ENCODE measurements around the gene FBXL20. TPM values are rescaled to one million over a fixed set of nuclear protein-coding genes. Genes with fewer than 3 reads are reported as not detected.

FBXL20 gene
- total and polyA plus RNA-seq, 9 of the 15 experiments (the other 6 are each of a cell fraction or from before 2014, with no cell fraction given) = 1.8 to 15.1 (median 5.6) TPM

- intact Hi-C loops (cut with micrococcal nuclease) = loop anchor here (5.0 kb wide), 2 partner anchors 47 to 132 kb away; no protein-coding TSS in a partner anchor
- WGBS (ENCODE audit: insufficient coverage, low coverage, missing lambda C conversion rate) = 31% methylated on average over 6 of the region's 6 CpGs
- no peaks in the 10 kb centered on the region for H3K9me3 ChIP-seq (replicated peaks; ENCODE audit: control insufficient read depth, insufficient read depth, low read depth, low read length)
- TF ChIP-seq ZNF263 (CRISPR knock-in tag; IDR thresholded peaks at IDR 0.05; ENCODE audit: borderline replicate concordance) = no peak
- no peak for TF ChIP-seq ZBTB11 (CRISPR knock-in tag; IDR thresholded peaks at IDR 0.05)
- no peak for TF ChIP-seq MTA2 (IDR thresholded peaks at IDR 0.05; ENCODE audit: low read depth)
- no peak for TF ChIP-seq TRIM28 (IDR thresholded peaks at IDR 0.05)
- TF ChIP-seq ZFP1 (CRISPR knock-in tag; IDR thresholded peaks at IDR 0.05) = no peak
- TF ChIP-seq RHOXF2B (CRISPR knock-in tag; conservative IDR thresholded peaks at IDR 0.05) = no peak
- peak; percentile 90 for TF ChIP-seq FOSL1 (tag; conservative IDR thresholded peaks at IDR 0.05)
- TF ChIP-seq ATF3 (IDR thresholded peaks at IDR 0.05) = peak; percentile 82
- TF ChIP-seq ATF3 (CRISPR knock-in tag; conservative IDR thresholded peaks at IDR 0.05) = no peak
- TF ChIP-seq GTF2E2 (tag; IDR thresholded peaks at IDR 0.05) = no peak
- peak in 1 of 3 experiments; percentile 15; a peak in 1 of 6 replicates for TF ChIP-seq CTCF (IDR thresholded peaks at IDR 0.05 in 2 of 3, conservative IDR thresholded peaks at IDR 0.05 in 1 of 3; ENCODE audit: insufficient read depth in 2 of 3, low read depth in 1 of 3, low read length in 3 of 3)
- TF ChIP-seq MAFG (tag; conservative IDR thresholded peaks at IDR 0.05) = no peak
- no peak for TF ChIP-seq RB1 (IDR thresholded peaks at IDR 0.05; ENCODE audit: low read depth)
- TF ChIP-seq ZNF586 (CRISPR knock-in tag; conservative IDR thresholded peaks at IDR 0.05) = no peak
- TF ChIP-seq SMARCE1 (IDR thresholded peaks at IDR 0.05) = 0 out of 2 replicates have a peak, but pooled peaks have one; percentile 46
Measured at GRCh38 chr17:39404542-39405378, 3.3 kb upstream of the FBXL20 start.

More at GRCh38 chr17:39404542-39405378, 3.3 kb upstream of the FBXL20 start:
- Histone ChIP-seq H3K27me3 (ENCODE audit: control insufficient read depth in 2 of 2, insufficient read depth in 2 of 2, low read length in 2 of 2) (no peaks in the 10 kb centered on the region), H3K36me3 (ENCODE audit: control insufficient read depth, insufficient read depth, low read length) (peaks cover 51% of the 10 kb centered on the region), H3K27ac (ENCODE audit: extremely low read depth, low read depth, low read length) (peak overlapping the region; percentile 63; the same call in 2 of the 3 replicates), H2AFZ (ENCODE audit: low read depth, low read length) (no peak overlapping the region), H3K4me1 (replicated peaks in 1 of 2; ENCODE audit: control insufficient read depth in 2 of 2, insufficient read depth in 2 of 2, low read length in 2 of 2) (peaks cover 9 to 16% of the 10 kb centered on the region in 2 experiments; a peak in 3 of 5 replicates), H3K4me2 (ENCODE audit: insufficient read depth, low read length) (no peak overlapping the region), H3K9ac (ENCODE audit: insufficient read depth in 1 of 2, low read depth in 2 of 2, low read length in 2 of 2) (peak overlapping the region in 1 of 2 experiments; percentile 29; a peak in 1 of 4 replicates), H3K4me3 (no peak overlapping the region), H4K20me1 (replicated peaks; ENCODE audit: control insufficient read depth, insufficient read depth, low read length) (peaks cover 11% of the 10 kb centered on the region; the same call in 1 of the 2 replicates), H3K79me2 (ENCODE audit: control insufficient read depth, insufficient read depth, low read length) (peaks cover 17% of the 10 kb centered on the region), H3K9me1 (ENCODE audit: control insufficient read depth, insufficient read depth, low read length) (peaks cover 4% of the 10 kb centered on the region)
- ATAC-seq (no peak), DNase-seq (ENCODE audit: extremely low read depth in 1 of 4, low spot score in 3 of 4) (peak; percentile 19 to 43 (median 23)), FAIRE-seq (peak; percentile 29)
- in situ Hi-C loops (cut with MboI) = no loop called here
- ChIA-PET CTCF (ENCODE audit: low intra/inter-chr PET ratio) (no interaction called here), POLR2A (interaction anchor here (0.6 to 1.4 kb wide), 4 partner anchors 11 to 400 kb away, joined by 3 to 5 read pairs (median 4); no protein-coding TSS in a partner anchor)
- no TSS peak for BruUV-seq (replicated peaks)
